Activated gamma-delta T cell treated with Interleukin-2 at 50 U/mL for 16 hours (primary cell): ENCODE data around the gene ACER2.

Source experiments
- DNase-seq: peaks from one replicate; pipeline ENCODE4 v3.0.0-alpha.2; 2020

ACER2 gene

DNA sequence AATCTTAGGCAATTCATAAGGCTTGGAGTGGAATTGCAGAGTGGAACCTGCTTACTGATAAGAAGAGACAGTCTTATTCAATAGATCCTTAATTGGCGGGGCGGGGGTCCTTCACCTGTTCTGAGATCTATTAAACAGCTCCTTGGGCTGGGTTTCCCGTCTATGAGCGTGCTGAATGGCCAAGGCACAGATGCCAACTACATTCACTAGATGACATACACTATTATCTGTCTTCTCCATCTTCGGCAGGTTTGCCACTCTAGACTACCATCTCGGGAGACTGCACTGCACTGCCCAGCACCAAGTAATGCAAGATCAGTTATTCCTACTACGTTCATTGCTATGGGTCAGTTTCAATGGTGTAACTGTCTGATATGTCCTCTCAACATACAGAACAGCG, 81.5 kb downstream of the ACER2 start:
- no peak for DNase-seq

DNA sequence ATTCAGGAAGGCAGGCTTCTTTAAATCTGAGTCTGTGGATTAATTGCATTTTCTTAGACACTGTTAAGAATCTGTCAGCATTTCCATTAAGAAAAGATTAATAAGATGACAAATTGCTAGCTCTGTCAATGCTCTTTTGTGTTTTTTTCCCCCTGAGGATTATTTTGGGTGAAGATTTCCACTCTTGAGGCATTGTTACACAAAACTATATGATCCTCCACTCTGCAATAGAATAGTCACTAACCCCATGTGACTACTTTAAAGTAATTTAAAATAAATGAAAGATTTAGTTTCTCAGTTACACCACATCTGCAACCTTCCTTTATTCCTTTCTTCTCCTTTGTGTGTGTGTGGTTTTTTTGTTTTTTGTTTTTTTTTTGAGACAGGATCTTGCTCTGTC, 82.0 kb downstream of the ACER2 start:
- DNase-seq, result no peak

DNA sequence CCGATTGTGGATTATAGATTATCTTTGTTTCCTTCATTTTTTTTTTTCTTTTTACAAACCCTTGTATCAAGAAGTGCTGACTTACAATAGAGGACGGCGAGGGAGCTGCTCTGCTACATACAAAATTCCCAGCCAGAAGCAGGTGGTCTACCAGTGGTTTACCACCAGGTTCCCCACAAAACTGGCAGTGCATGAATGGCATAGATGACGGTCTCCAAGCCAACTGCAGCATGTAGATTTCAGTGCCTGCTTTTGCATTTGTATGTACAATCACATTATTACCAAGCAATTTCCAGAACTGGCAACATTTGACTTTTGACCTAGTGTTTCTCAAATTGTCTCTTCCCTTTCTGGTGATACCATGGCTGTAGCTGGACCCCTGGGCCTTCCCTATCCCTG, 84.0 kb downstream of the ACER2 start:
- DNase-seq, result no peak

DNA sequence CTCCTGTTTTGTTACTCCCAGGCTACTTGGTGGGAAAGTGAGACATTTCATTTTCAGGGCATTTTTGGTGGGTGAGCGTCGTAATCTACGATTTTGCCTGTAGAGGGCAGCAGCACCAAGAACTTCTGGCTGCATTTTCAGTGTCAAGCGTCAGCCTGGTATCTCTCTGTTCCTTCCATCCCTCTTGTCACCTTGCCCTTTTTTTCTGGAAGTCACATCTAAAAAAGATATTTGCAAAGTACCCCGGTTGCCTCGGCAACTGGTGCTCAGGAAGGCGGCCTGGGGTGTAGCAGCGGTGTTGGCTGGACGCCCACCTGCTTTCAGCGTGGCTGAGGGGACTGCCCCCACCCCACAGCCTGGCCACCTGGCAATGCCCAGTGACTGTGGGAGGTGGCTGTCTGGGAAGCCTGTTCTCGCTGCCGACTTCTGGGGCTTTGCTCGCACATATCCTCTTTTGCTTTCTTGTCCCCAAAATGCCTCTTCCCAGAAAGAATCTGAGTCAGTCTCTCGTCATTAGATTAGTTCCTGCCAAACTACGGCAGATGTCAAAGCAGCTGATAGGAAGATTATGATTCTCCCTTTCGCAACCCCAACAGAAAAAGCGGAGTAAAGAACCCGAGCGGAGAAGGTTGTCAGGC, 84.5 kb downstream of the ACER2 start:
- peak; percentile 20 for DNase-seq

- no peak for DNase-seq
These were observed 85.1 kb downstream of the ACER2 start for GRCh38 chr9:19493876-19494275.

- no peak for DNase-seq
These were observed 86.6 kb downstream of the ACER2 start for GRCh38 chr9:19495186-19496028.

GRCh38 chr9:19496321-19497050, 87.7 kb downstream of the ACER2 start:
- DNase-seq, result no peak

GRCh38 chr9:19497276-19497675, 88.5 kb downstream of the ACER2 start:
- DNase-seq, result no peak

DNA sequence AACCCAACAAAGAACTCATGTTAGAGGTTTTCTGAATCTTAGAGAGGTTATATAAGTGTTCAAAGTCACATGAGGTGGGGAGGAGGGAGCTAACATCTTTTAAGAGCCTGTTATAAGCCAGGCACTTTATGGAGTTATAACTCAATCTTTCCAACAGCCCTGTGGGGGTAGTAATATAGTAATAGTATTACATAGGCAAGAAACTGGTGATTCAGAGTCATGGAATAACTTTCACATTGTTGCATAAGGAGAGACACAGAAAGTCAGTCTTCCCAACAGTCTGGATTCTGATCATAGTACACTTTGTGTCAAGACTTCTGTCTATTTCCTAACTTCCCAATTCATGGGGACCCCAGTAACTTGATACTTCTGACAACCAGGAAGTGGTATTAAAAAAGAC, 89.2 kb downstream of the ACER2 start:
- no peak for DNase-seq
